Pancreas (tissue), 10 donors: ENCODE data around the gene USP31. TPM values are rescaled to one million over a fixed set of nuclear protein-coding genes. Genes with fewer than 3 reads are reported as not detected.

Source experiments
- ATAC-seq, 4 donors: fragments of 200-7000 bp; cut with Tn5 transposase; one replicate each; pipeline versions ENCODE4 v1.8.0 to v1.9.1; 2020; ENCODE audit warnings: mild to moderate bottlenecking in 4 of 4, moderate library complexity in 4 of 4
- DNase-seq, 6 donors: peaks; one replicate each; pipeline ENCODE4 v3.0.0-alpha.2; 2020
- FAIRE-seq: peaks from 2 replicates; lab custom pipeline; 2012; peaks lifted over from hg19 to GRCh38; lab: Jason Lieb, UNC
- H3K27ac ChIP-seq, 4 donors: fragments of 200-600 bp; sonication (generic); 1 replicate in 3 of 4; 2 replicates in 1 of 4; pipeline versions ENCODE4 v1.5.0 to v1.8.0; 2020
- H3K27me3 ChIP-seq, 4 donors: fragments of 200-600 bp; one replicate each; pipeline ENCODE4 v1.8.0; 2021
- H3K36me3 ChIP-seq, 3 donors: fragments of 200-600 bp; sonication (generic) in 1 of 3; one replicate each; pipeline versions ENCODE4 v1.5.0 to v1.8.0; 2020 to 2021
- H3K4me1 ChIP-seq, 3 donors: fragments of 200-600 bp; one replicate each; pipeline ENCODE4 v1.8.0; 2021
- H3K4me3 ChIP-seq, 4 donors: fragments of 200-600 bp; sonication (generic) in 2 of 4; one replicate each; pipeline versions ENCODE4 v1.5.0 to v1.8.0; 2020 to 2021
- H3K9me3 ChIP-seq, 4 donors: fragments of 200-600 bp; one replicate each; pipeline ENCODE4 v1.8.0; 2021
- WGBS, 2 donors: extraction: QIAGEN DNeasy Blood & Tissue Kit; methylation state at CpG; one replicate each; pipeline ENCODE4 v1.1.7; 2013; 5-methylcytosine and 5-hydroxymethylcytosine counted together
- intact Hi-C, 3 donors: fragments of 100-400 bp; cut with DNase I; formaldehyde crosslinking; loops; one replicate each; pipeline versions ENCODE4 v1.11.1 to v1.14.2; 2022
- polyA plus RNA-seq, 2 donors: library from polyadenylated mRNA; stranded (reverse); fragments of 200-250 nt; gene quantifications; one replicate each; pipeline ENCODE4 v1.2.3, GENCODE V29; 2013
- total RNA-seq, 6 donors: library from RNA; stranded (reverse); fragmentation: NEBNext Ultra II Directional in 4 of 6; extraction: Animal tissue kit (Norgen Biotek cat#: 25700) in 4 of 6; gene quantifications; one replicate each; pipeline versions ENCODE4 v1.2.1 to v1.2.4, GENCODE V29; 2021 to 2023
- TF ChIP-seq, protein P1 (sequence below), 4 donors: fragments of 200-600 bp; sonication (generic) in 3 of 4; IDR thresholded peaks; one replicate each; pipeline versions ENCODE4 v1.5.0 to v1.8.0; 2021; ENCODE audit warnings: antibody characterized with exemption in 4 of 4
- donor health status: healthy with polysubstance abuse.
- donor health status: DM: no; HTN: no; CAD: no; lungs with moderate emphysema.
- donor health status: DM: no; HTN: no; CAD: no.
- donor health status: control.
- donor health status: control.
- donor health status: Bipolar disorder and iron deficiency.
- donor health status: DM: yes; HTN: yes; CAD: no.
- donor health status: DM: no; HTN: no; CAD: no.
- donor health status: DM: no; HTN: no; CAD: no.
- donor health status: DM: yes; HTN: yes; CAD: no.

The USP31 gene
- total and polyA plus RNA-seq, 8 donors, result 1.9 to 10.0 (median 5.5) TPM

- ATAC-seq, result no peak
Measured at GRCh38 chr16:23080747-23081146, 68.5 kb downstream of the USP31 start.

DNA sequence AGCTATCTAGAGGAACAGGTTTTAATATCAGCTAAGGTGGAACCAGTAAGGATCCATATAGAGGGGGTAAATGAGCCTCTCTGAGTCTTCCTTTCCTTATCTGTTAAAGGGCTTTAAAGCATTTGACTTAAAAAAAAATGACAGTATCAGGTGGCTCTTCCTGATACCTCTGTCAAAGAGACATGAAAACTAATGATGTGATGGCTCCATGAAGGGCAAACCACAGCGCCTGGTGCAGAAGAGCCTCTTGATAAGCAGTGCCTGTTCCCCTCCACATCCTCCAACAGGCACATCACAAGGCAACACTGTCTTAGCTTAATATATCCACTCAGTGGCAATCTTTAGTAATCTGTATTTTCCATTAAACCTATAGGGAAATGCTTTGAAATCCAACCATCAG is 68.9 kb downstream of the USP31 start:
- intact Hi-C loops, result no loop called here
- H3K27me3 ChIP-seq, result no peaks in the 10 kb centered on the region
- H3K9me3 ChIP-seq, result no peaks in the 10 kb centered on the region
- WGBS, 2 donors, result 96 to 100% methylated on average over 1 of the region's 1 CpG
- DNase-seq (no peak), FAIRE-seq (no peak), ATAC-seq (no peak)
- H3K4me3 ChIP-seq, result no peak overlapping the region
- H3K36me3 ChIP-seq, result peaks cover 0 to 6% (median 0%) of the 10 kb centered on the region in 3 donors
- H3K4me1 ChIP-seq, result no peaks in the 10 kb centered on the region
- TF ChIP-seq, protein P1, sequence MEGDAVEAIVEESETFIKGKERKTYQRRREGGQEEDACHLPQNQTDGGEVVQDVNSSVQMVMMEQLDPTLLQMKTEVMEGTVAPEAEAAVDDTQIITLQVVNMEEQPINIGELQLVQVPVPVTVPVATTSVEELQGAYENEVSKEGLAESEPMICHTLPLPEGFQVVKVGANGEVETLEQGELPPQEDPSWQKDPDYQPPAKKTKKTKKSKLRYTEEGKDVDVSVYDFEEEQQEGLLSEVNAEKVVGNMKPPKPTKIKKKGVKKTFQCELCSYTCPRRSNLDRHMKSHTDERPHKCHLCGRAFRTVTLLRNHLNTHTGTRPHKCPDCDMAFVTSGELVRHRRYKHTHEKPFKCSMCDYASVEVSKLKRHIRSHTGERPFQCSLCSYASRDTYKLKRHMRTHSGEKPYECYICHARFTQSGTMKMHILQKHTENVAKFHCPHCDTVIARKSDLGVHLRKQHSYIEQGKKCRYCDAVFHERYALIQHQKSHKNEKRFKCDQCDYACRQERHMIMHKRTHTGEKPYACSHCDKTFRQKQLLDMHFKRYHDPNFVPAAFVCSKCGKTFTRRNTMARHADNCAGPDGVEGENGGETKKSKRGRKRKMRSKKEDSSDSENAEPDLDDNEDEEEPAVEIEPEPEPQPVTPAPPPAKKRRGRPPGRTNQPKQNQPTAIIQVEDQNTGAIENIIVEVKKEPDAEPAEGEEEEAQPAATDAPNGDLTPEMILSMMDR (IDR thresholded peaks at IDR 0.05), result no peak
- H3K27ac ChIP-seq, result no peak overlapping the region

More at GRCh38 chr16:23080747-23081146, 68.5 kb downstream of the USP31 start:
- Histone ChIP-seq H3K27ac (no peak overlapping the region), H3K4me1 (no peaks in the 10 kb centered on the region), H3K9me3 (no peaks in the 10 kb centered on the region), H3K36me3 (peaks cover 0 to 6% (median 0%) of the 10 kb centered on the region in 3 donors), H3K27me3 (no peaks in the 10 kb centered on the region), H3K4me3 (no peak overlapping the region)
- DNase-seq (no peak), FAIRE-seq (no peak)
- TF ChIP-seq, protein P1 (IDR thresholded peaks at IDR 0.05), result no peak
- WGBS, 2 donors, result 90 to 92% methylated on average over 3 of the region's 3 CpGs
- intact Hi-C loops, result no loop called here

GRCh38 chr16:23079675-23080301 is 69.5 kb downstream of the USP31 start:
- Histone ChIP-seq H3K27ac (no peak overlapping the region), H3K4me1 (no peaks in the 10 kb centered on the region), H3K9me3 (no peaks in the 10 kb centered on the region), H3K27me3 (no peaks in the 10 kb centered on the region), H3K36me3 (peaks cover 0 to 9% (median 0%) of the 10 kb centered on the region in 3 donors), H3K4me3 (no peak overlapping the region)
- ATAC-seq (peak in 3 of 4 donors; percentile 26 to 38 (median 34)), DNase-seq (peak in 1 of 6 donors; percentile 20), FAIRE-seq (no peak)
- intact Hi-C loops, result no loop called here
- TF ChIP-seq, protein P1 (IDR thresholded peaks at IDR 0.05), result no peak
- WGBS, 2 donors, result 67 to 72% methylated on average over 13 of the region's 13 CpGs

DNA sequence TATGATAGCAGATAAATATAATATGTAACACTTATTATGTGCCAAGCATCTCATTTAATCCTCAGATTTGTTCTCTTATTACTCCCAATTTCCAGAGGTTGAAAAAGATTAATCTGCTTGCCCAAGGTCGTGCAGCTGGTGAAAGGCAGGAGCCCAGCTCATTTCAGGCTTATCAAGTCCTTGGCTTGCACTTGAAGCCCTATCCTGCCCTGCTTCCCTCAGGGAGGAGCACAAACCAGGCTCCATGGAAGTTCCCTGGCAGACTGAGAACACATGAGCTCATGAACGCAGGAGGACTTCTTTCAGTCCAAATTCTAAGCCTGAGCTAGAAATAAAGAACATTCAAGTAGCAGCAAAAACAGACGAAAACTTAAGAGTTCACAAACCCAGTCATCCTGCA is 74.8 kb downstream of the USP31 start:
- H3K4me3 ChIP-seq, result no peak overlapping the region
- intact Hi-C loops, result no loop called here
- no peaks in the 10 kb centered on the region for H3K9me3 ChIP-seq
- TF ChIP-seq, protein P1 (IDR thresholded peaks at IDR 0.05), result no peak
- no peak for DNase-seq
- H3K27ac ChIP-seq, result no peak overlapping the region
- 52 to 54% methylated on average over 3 of the region's 3 CpGs for WGBS, 2 donors
- FAIRE-seq, result no peak
- no peak for ATAC-seq
- peaks cover 0 to 16% (median 4%) of the 10 kb centered on the region in 3 donors for H3K36me3 ChIP-seq
- H3K4me1 ChIP-seq, result no peaks in the 10 kb centered on the region
- no peaks in the 10 kb centered on the region for H3K27me3 ChIP-seq
